GM21825 (cell line): ENCODE data around the gene ACVR1C.
"Not testable (repeated sequence)": the region's sequence is repeated elsewhere in the genome, so short reads cannot be mapped to it uniquely, and the experiment has no call there.

Experiments used
- ATAC-seq: cut with Tn5 transposase; IDR thresholded peaks from one replicate; pipeline ENCODE4 v1.9.1; 2021; ENCODE audit warnings: mild to moderate bottlenecking, moderate library complexity; ENCODE audit not compliant: unreplicated experiment

ACVR1C gene

DNA sequence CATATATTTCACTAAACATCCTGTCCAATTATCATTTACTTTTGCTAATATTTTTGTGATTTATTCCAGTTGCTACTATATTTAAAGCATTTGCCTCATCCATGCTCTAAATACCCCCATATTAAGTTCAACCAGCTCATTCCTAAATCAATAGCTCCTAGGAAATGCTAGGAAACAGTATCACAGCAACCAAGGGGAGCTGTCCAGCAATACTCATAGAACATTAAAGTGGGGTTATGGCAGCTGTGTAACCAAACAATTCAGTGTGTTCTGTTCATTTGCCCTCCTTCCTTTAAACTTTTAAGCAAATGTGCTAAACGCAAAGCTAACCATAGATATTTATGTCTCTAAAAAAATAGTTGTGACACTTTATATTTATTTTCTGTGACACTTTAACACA lies 41.1 kb downstream of the ACVR1C start:
- no peak for ATAC-seq

DNA sequence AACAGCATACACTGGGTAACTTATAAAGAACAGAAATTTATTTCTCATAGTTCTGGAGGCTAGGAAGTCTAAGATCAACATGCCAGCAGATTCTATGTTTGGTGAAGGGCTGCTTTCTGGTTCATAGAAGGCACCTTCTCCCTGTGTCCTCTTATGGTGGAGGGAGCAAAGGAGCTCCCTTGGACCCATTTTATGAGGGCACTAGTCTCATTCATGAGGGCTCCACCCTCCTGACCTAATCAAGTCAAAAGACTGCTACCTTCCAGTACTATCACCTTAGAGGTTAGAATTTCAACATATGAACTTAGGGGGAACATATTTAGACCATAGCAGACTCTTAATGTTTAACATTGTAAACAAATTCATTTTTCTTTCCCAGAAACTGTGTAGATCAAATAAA lies 54.5 kb downstream of the ACVR1C start:
- ATAC-seq: no peak

DNA sequence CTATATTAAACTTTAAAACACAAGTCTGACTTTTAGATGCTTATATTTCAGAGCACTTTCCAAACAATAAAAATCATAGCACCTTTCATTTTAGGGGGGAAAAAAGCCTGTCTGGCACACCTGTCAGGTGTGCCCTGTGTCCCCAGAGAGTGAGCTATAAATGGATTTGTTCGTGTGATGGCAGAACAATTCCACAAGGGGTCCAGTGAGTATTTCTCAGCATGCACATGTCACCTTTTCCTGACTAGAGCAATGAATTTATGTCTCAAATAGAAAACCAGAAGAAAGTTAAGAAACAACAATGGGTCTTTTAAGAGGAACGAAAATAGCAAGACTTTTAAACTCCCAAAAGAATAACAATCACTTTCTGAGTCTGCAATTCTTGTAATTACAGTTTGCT lies 55.9 kb downstream of the ACVR1C start:
- ATAC-seq: peak; percentile 60

DNA sequence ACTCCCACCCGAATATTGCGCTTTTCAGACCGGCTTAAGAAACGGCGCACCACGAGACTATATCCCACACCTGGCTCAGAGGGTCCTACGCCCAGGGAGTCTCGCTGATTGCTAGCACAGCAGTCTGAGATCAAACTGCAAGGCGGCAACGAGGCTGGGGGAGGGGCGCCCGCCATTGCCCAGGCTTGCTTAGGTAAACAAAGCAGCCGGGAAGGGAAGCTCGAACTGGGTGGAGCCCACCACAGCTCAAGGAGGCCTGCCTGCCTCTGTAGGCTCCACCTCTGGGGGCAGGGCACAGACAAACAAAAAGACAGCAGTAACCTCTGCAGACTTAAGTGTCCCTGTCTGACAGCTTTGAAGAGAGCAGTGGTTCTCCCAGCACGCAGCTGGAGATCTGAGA lies 62.0 kb downstream of the ACVR1C start:
- not testable (repeated sequence) for ATAC-seq

DNA sequence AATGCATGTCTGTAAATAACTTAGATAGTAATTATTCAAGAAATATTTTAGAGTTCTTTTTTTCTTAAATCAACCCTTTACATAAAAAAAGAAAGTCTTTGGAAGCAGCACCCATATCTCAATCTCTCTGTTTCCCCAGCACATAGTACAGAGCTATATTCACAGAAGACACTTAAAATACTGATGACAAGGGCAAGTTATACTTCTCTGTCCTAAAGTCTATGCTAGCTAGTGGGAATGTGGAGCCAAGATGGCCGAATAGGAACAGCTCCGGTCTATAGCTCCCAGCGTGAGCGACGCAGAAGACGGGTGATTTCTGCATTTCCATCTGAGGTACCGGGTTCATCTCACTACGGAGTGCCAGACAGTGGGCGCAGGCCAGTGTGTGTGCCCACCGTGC lies 62.6 kb downstream of the ACVR1C start:
- ATAC-seq: not testable (repeated sequence)

DNA sequence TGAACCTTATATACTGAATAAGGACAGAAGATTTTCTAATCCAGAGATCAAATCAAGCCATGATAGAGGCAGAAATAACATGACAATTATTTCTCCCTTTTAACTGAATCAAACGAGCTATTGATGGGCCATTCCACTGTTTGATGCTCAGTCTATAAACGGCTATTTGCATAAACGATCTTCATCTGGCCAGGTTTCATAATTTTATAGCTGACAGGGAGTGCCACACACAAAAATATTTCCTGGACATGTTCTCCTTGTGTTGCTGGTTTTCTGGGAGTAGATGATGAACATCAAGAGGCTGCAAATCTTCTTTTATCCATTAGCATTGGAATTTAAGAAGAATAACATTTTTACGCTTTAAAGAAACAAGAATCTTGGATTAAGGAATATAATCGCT lies 63.1 kb downstream of the ACVR1C start:
- ATAC-seq: no peak

DNA sequence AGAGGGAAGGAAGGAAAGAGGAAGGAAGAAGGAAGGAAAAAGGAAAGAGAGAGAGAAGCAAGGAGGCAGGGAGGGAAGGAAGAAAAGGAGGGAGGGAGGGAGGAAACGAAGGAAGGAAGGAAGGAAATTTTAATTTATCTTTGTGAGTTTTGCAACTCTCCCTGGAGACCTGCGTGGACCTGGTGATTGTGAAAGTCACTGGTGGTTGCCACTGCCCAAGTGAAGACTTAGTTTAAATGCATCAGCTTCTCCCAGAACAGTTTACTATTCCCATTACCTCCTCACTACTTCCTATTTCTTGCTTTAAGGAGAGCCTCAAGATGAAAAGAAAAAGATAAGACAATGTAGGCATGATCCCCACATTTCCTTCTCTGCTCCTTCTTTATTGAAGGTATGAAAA lies 68.8 kb downstream of the ACVR1C start:
- ATAC-seq: no peak

DNA sequence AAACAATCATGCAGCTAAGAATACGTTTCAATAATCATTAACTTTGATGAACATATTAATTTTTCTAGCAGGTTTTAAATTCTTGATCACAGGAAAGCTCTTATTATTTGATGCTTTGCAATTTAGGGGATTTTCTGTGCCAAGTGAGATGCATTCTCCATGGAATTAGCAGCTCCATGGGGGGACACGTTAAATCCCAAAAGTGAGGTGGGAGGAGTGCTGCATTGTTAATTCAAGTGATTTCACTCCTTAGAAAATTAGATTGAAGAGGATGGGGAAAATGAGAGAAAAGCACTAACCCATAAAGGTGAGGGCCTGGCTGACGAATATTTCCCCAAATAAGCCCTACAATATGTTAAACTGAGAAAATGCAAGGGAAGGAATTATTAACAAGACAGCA lies 69.2 kb downstream of the ACVR1C start:
- no peak for ATAC-seq

DNA sequence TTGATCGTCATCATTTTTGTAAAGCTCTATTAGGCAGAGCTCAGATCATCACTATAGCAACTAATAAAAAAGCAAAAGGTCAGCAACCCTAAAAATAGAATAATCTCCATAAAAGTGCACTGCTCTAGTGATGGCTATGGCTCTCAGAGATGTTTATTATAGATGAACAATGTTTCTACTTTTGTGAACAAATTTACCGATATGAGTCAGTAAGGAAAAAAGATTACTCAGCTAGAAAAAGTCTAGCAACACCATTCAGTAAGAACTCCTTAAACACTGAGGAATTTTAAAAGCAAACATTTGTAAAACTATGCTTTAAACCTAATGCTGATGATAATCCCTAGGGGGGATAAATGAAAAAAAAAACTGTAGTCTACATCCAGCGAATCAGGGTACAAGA lies 69.6 kb downstream of the ACVR1C start:
- no peak for ATAC-seq

DNA sequence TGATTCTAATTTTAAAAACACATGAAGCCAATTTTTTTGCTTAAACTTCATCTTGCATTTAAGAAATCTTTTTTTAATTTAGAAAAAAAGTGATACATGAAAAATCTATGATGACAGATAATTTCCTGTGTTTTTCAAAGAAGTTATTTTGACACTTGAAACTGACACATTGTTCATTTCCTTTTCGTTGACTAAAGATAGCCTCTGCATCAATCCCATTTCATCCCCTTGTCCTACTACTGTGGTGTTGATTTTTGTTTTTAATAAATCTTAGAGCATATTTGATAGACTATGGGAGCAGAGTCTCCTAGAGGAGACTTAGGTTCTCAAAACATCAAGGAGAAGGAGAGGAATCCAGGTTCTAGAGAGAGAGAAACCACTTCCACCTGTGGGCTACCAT lies 70.9 kb downstream of the ACVR1C start:
- no peak for ATAC-seq

DNA sequence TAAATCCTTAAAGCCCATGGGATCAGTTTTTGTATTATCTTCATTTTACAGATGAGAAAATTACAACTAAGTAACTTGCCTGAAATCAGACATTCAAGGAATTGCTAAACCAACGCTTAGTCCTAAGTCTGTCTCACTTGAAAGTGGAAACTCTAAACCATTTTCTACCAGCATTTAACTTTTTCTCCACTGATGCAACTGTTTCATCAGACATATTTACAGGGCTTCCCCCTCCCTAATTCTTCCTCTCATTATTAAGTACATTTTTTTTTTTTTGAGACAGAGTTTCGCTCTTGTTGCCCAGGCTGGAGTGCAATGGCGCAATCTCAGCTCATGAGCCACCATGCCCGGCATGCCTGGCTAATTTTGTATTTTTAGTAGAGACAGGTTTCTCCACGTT lies 88.6 kb downstream of the ACVR1C start:
- ATAC-seq: no peak

DNA sequence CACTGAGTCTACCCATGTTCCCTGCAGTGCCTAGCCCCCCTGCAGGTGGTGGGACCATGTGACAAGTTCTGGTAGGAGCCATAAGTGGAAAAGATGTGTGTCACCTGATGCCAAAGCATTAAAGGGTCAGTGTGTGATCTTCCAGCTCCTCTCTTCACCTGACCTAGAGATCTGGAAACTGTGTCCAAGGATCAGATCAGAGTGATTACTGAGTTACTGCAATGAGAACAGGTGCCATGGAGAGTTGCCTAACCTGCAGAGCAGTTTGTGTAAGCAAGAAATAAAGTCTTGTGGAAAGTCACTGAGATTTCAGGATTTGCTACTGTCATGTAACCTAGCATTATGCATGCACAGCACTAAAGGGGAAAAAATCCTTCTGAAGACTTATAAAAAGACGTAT lies 90.6 kb downstream of the ACVR1C start:
- ATAC-seq: no peak

DNA sequence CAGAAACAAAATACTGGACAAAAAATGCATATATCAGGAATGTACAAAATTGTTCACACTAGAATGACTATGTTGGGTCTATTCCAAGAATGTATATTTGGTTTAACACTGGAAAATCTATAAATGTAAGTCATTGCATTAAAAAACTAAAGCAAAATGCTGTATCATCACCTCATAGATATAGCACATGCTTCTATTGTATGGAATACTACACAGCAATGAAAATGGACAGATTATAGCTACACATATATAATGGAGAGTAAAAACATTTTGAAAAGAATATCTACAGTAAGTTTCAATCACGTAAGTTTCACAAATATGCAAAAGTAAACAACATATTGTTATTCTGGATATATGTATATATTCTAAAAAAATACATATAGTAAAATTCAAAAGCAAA lies 91.8 kb downstream of the ACVR1C start:
- no peak for ATAC-seq

DNA sequence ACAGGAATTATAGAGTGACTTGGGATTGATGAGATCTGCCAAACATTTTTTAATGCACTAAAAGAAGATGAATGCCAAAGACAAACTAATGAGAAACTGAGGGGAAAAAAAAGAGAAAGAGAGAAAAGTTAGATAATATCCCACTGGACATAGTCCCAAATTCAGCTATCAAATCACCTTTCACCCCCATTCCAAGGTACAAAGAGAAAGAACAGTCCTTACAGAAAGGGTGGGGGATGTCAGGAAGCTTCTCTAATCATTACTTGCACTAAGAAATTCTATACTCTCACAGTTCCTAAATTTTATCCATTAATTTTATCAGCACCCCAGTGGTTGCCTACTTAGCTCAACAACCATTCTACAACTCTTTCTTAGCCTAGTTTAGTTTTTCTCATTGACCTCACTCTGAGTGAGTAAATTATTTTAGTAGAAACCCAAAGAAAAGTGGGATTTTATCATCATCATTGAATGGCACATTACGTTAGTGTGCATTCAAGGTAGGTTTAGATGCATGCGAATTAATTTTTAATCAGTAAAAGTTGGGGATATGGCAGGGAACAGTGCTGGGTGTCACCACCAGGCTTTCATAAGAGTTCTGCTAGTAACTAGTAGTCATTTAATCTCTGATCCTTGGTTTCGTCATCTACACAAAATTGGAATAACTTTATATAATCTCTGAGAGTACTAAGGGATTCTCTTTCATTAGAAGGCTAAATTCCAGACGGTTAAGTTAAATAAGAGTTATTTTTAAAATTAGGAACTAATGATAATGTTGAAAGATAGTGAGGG lies 99.5 kb downstream of the ACVR1C start:
- no peak for ATAC-seq

DNA sequence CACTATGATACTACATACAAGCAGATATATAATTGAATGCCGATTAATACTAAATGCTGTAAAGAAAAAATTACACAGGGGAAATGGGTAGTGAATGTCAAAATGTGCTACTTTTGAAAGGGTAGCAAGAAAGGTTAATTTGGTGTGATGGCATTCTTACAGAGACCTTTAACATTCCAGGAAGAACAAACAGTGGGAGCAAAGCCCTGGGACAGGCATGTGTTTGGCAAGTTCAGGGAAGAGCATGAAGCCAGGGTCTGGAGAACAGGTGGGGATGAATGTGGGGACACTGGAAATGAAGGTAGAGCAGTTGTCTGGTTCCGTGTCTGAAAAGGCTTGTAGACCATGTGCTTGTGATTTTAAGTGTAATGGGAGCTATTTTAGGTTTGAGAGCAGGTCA lies 102.6 kb downstream of the ACVR1C start:
- no peak for ATAC-seq

DNA sequence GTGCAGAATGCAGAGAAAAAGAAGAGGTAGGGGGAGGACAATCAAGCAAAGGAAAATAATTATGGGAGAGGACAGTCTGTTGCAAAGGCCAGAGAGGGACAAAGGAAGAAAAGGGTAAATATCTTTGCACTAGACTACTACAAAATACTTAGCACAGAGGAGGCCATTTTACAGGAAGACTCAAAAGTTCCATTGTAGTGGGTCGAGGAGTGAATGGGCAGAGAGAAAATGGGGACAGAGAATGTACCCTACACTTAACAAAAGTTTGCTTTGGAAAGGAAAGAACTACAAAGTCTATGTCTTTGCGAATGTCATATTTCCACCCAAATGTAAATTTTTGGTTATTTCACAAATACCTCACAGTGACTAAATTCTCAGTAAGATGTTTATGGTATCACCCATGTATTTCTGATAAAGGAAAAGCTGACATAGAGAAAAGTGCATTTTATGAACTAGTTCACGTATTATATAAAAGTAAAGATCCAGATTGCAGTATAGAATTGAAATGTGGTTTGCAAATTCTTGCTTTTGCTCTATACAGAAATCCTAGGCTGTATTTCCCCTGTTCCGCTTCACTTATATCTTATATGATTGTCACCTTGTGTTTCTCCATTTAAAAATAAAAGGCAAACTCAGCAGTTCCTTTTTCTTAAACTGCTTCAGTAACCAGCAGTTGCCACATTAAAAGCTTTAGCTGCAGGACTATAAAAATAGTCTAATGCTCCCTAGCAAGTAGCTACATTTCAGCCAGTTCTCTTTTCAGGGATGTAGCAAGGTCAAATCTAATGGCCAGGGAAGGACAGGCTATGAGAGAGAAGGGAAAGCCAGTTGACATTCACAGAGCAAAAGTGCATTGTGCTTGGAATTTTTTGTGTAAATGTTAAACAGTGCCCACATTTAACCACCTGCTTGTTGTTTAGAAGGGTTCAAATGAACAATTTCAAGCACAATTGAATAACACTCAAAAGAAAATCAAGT lies 105.1 kb downstream of the ACVR1C start:
- no peak for ATAC-seq

DNA sequence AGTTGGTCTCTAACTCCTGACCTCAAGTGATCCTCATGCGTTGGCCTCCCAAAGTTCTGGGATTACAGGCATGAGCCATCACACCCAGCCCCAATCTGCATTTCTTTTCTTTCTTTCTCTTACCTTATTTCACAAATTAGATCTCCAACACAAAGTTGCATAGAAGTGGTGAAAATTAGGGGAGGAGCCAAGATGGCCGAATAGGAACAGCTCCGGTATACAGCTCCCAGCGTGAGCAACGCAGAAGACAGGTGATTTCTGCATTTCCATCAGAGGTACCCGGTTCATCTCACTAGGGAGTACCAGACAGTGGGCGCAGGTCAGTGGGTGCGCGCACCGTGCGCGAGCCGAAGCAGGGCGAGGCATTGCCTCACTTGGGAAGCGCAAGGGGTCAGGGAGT lies 113.7 kb downstream of the ACVR1C start:
- ATAC-seq: not testable (repeated sequence)

DNA sequence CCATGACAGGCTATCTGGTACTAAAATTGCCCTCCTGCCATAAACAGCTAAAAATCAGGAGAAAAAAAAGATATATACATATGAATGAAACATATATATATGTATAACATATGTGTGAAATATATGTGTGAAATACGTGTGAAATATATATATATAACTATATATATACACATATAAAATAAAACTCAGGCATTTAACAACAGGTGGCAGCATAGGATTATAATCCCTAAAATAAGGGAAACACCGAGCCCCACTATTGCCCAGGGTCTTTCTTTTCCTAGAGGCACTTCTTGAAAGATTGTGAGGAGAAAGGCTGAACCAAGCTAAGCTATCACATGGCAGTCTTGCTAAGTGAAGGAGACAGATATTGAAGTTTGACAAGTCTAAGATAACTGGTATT lies 118.9 kb downstream of the ACVR1C start:
- ATAC-seq: no peak

DNA sequence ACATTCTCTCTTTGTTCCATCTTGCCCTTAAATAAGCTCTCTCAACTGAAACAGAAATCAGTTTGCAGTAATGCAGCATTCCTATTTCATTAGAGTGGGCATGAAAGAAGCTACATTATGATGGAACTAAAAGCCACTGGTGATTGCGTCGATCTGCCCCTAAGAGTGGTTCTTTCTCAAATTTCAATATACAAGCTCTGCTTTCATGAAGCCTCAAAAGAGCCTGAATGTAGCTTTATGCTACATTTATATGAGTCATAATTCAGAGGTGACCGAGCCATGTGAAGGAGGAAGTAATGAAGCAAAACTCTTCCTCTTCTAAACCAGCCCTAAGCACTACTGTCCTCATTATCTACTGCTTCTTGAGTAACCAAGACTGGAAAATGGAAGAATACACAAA lies 120.0 kb downstream of the ACVR1C start:
- no peak for ATAC-seq

DNA sequence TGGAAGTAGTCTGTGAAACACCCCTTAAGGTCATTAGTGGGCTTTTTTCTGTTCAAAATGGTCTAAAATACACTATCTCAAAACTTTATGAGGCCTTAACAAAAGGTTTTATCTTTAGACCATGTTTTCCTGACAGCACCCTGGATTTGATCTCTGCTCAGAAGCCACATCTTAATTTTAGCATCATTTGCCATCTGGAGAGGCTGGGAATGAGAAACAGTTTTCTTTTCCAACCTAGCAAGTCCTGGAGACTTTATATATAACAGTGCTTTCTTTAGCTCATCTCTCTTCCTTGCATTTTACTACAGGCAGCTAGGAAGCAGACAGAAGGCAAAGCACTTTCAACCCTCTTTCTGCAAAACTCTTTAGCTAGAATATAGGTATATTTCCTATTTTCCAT lies 122.1 kb downstream of the ACVR1C start:
- no peak for ATAC-seq

DNA sequence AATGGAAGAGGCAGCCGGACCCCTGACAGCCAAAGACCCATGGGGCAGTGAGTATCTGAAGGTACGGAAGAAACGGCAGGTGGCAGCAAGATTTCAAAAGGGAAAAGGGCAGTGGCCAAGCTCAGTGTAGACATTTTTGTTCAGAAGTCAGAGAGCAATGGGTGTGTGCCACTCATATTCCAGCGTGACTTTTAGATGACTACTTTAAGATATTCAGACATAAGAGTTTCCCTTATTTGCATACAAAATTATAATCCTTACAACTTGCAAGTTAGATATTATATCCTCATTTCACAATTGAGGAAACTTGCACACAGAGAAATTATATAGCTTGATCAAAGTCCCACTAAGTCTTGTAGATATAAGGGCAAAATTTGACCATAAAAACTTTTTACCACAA lies 124.0 kb downstream of the ACVR1C start:
- no peak for ATAC-seq

DNA sequence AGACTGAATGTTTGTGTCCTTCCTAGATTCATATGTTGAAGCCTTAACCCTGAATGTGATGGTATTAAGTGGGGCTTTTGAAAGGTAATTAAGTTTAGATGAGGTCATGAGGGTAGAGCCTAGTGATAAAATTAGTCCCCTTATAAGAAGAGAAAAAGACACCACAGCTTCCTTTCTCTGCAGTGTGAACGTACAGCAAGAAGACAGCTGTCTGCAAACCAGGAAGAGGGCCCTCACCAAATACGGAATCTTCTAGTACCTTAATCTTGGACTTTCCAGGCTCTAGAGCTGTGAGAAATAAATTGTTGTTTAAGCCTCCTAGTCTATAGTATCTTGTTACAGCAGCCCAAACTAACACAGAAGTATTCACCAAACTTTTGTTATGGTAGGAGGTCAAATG lies 127.6 kb downstream of the ACVR1C start:
- no peak for ATAC-seq
